HG02678 (cell line): ENCODE measurements around the gene BCAP31.
"Not testable (repeated sequence)": the region's sequence is repeated elsewhere in the genome, so short reads cannot be mapped to it uniquely, and the experiment has no call there.

Source experiments
- ATAC-seq: cut with Tn5 transposase; IDR thresholded peaks from one replicate; pipeline ENCODE4 v1.9.1; 2021; ENCODE audit warnings: mild to moderate bottlenecking, moderate library complexity; ENCODE audit not compliant: unreplicated experiment

BCAP31 gene

GRCh38 chrX:153685156-153685536, 39.0 kb downstream of the BCAP31 start:
- no peak for ATAC-seq

GRCh38 chrX:153684467-153685155, 39.6 kb downstream of the BCAP31 start:
- ATAC-seq: no peak

GRCh38 chrX:153683486-153683885, 40.7 kb downstream of the BCAP31 start:
- not testable (repeated sequence) for ATAC-seq

- ATAC-seq: no peak
Measured at GRCh38 chrX:153681175-153681574, 43.0 kb downstream of the BCAP31 start.

GRCh38 chrX:153674219-153674851, 49.9 kb downstream of the BCAP31 start:
- ATAC-seq: no peak

GRCh38 chrX:153673428-153674218, 50.6 kb downstream of the BCAP31 start, which contains the start of gene PNCK:
TSS of gene PNCK (minus strand) at chrX:153673813. CDS start at chrX:153673076, 737 bp downstream.
- ATAC-seq: no peak

GRCh38 chrX:153672531-153673427, 51.4 kb downstream of the BCAP31 start:
- no peak for ATAC-seq

GRCh38 chrX:153671589-153672530, 52.3 kb downstream of the BCAP31 start:
- no peak for ATAC-seq

- ATAC-seq: no peak
Measured at GRCh38 chrX:153670748-153671588, 53.2 kb downstream of the BCAP31 start.

- no peak for ATAC-seq
Measured at GRCh38 chrX:153669901-153670731, 54.1 kb downstream of the BCAP31 start.

GRCh38 chrX:153669174-153669890, 54.9 kb downstream of the BCAP31 start:
- ATAC-seq: no peak

GRCh38 chrX:153668423-153669173, 55.6 kb downstream of the BCAP31 start:
- ATAC-seq: no peak

GRCh38 chrX:153667956-153668396, 56.2 kb downstream of the BCAP31 start:
- no peak for ATAC-seq

- no peak for ATAC-seq
Measured at GRCh38 chrX:153667281-153667955, 56.8 kb downstream of the BCAP31 start.

- no peak for ATAC-seq
Measured at GRCh38 chrX:153665726-153666306, 58.4 kb downstream of the BCAP31 start.
